ENCODE measurements around the gene MYCT1.

MYCT1 gene

DNA sequence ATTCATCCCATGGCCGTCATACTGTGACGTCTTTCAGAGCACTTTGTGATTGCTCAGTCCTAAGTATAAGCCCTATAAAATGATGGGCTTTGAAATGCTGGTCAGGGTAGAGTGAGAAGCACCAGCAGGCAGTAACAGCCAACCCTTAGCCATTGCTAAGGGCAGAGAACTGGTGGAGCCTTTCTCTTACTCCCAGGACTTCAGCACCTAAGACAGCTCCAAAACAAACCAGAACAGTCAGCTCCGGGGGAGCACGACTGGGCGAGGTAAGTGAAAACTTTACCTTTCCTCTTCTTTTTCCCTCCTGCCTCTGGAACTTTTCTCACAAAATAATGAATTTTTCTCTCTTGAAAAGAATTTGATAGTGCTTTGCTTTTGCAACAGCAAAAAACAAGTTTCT, 53.0 kb downstream of the MYCT1 start, which contains the start of gene VIP:
TSS of gene VIP (plus strand) at position 104 of the 400 bp plus-strand sequence. CDS start 1,381 bp downstream, outside the sequence.
- Mint-ChIP-seq H3K27ac (no peak within 1 kb of the TSS), H3K36me3 (no peaks in the 10 kb centered on the region), H3K9me3 (no peaks in the 10 kb centered on the region), H3K4me1 (no peaks in the 10 kb centered on the region), H3K4me3 (no peak within 1 kb of the TSS)
- DNase-seq (ENCODE audit: low spot score in 2 of 2) (no peak), ATAC-seq (peak; percentile 40)

DNA sequence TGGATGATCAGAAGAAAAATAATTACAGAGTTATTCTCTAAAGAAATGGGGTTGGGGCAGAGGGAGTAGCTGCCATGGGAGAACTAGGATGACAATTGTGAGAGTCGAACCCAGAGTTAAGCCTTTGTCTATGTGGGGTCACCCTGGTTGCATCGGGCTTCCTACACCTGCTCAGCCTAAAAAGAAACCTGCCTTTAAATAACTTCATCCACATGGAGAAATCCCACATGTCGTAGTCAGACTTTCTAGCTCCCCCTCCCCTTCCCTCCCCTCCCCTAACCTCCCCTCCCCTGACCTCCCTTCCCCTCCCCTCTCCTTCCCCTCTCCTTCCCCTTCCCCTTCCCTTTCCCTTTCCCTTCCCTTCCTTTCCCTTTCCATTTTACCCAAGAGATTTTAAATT, 67.6 kb downstream of the MYCT1 start:
- Mint-ChIP-seq H3K4me3 (no peak overlapping the region), H3K9me3 (no peaks in the 10 kb centered on the region), H3K27ac (no peak overlapping the region), H3K36me3 (no peaks in the 10 kb centered on the region), H3K4me1 (no peaks in the 10 kb centered on the region)
- ATAC-seq: no peak
- no peak for DNase-seq (ENCODE audit: low spot score in 2 of 2)

DNA sequence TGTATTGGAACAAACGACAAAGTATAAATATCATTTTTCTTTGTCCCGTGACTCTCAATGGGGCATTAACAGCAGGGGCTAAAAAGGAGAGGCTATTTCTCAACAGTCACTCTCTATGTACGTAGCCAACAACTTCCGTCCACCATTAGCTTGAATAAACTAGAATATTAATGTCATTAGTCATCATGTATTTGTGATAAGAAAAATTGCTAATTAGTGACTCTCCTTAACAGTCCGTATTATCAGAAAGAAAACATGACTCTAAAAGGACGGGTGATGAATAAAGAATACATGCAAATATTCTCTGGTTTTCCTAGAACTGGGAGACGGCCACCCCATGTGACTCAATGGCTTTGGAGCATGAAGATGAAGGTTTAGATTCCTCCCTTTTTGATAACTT, 71.5 kb downstream of the MYCT1 start:
- Mint-ChIP-seq H3K4me1 (no peaks in the 10 kb centered on the region), H3K36me3 (no peaks in the 10 kb centered on the region), H3K9me3 (no peaks in the 10 kb centered on the region), H3K27ac (no peak overlapping the region), H3K4me3 (no peak overlapping the region)
- DNase-seq (ENCODE audit: low spot score in 2 of 2) (no peak), ATAC-seq (no peak)

DNA sequence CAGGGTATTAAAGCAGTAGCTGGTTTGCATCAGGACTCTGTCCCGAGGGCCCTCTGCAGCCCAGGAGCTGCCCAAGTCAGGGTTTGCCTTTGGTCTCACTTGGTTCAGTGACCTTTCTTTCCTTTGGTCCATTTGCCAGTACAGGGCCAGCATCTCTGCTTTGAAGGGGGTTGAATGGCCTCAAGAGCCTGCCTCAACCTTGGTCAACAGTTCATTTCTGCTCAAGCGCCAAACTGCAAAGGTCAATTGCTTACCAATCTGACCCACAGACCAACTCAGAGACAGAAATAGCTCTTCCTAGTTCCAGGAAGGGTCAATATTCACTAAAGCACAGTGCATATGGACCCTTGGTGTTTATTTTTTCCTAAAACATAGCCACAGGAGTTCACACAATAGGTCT, 72.3 kb downstream of the MYCT1 start:
- Mint-ChIP-seq H3K36me3 (no peaks in the 10 kb centered on the region), H3K27ac (no peak overlapping the region), H3K4me1 (no peaks in the 10 kb centered on the region), H3K4me3 (no peak overlapping the region), H3K9me3 (no peaks in the 10 kb centered on the region)
- no peak for DNase-seq (ENCODE audit: low spot score in 2 of 2)
- ATAC-seq: peak; percentile 43

DNA sequence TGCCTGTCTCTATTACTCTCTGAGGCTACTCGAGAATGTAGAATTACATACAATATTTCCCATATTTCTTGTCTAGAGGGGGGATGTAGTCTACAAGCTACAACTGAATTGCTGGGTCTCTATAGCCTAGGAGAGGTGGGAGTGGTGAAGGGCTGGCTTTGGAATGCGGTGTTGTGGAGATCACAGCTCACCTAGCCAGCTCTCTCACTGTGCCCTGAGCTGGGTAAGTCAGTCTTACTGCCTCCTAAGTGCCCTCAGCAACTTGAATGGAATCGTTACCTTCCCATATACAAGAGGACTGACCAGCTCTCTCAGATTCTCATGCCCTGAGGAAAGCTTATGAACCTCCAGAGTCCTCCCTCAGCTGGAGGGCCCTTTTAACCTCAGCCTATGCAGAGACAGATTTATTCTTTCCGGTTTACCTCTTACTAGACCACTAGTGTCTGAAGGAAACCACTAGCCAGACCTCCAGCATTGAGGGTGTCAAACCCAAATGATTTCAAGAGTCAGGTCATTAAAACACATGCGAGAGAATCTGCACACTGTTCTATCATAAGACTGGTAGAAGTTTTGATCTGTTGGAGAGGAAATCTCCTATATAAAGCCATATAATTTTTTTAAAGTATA, 73.5 kb downstream of the MYCT1 start:
- peak; percentile 26 for ATAC-seq
- no peak for DNase-seq (ENCODE audit: low spot score in 2 of 2)
- H3K27ac Mint-ChIP-seq: no peak overlapping the region
- no peaks in the 10 kb centered on the region for H3K36me3 Mint-ChIP-seq
- H3K4me1 Mint-ChIP-seq: no peaks in the 10 kb centered on the region
- no peak overlapping the region for H3K4me3 Mint-ChIP-seq
- no peaks in the 10 kb centered on the region for H3K9me3 Mint-ChIP-seq
